ENCODE measurements around the gene ZCWPW1.

- TF ChIP-seq EZH2 (IDR thresholded peaks at IDR 0.05; ENCODE audit: borderline replicate concordance, low read length) (no peak), CTCF (conservative IDR thresholded peaks at IDR 0.05 in 1 of 2, IDR thresholded peaks at IDR 0.05 in 1 of 2; ENCODE audit: extremely low read depth in 1 of 2, insufficient read depth in 1 of 2, low read depth in 1 of 2, low read length in 2 of 2) (no peak)
These were observed 20.8 kb upstream of the ZCWPW1 start for GRCh38 chr7:100449190-100449795.
